ENCODE measurements around the gene INPP5F.

The INPP5F gene

GRCh38 chr10:119738962-119739361 is 13.1 kb downstream of the INPP5F start:
- in situ Hi-C loops (cut with MboI; ENCODE audit: low sequenced_read_pairs): no loop called here

- in situ Hi-C loops (cut with MboI; ENCODE audit: low sequenced_read_pairs): loop anchor here (10.0 kb wide), 1 partner anchor 115 kb away; no protein-coding TSS in a partner anchor
Measured at GRCh38 chr10:119740096-119740495, 14.2 kb downstream of the INPP5F start.

- in situ Hi-C loops (cut with MboI; ENCODE audit: low sequenced_read_pairs): loop anchor here (10.0 kb wide), 1 partner anchor 112 kb away; no protein-coding TSS in a partner anchor
Measured at GRCh38 chr10:119742947-119743648, 17.2 kb downstream of the INPP5F start.

GRCh38 chr10:119747940-119748339 is 22.1 kb downstream of the INPP5F start:
- in situ Hi-C loops (cut with MboI; ENCODE audit: low sequenced_read_pairs): loop anchor here (10.0 kb wide), 1 partner anchor 107 kb away; no protein-coding TSS in a partner anchor

GRCh38 chr10:119748871-119749270 is 23.0 kb downstream of the INPP5F start:
- in situ Hi-C loops (cut with MboI; ENCODE audit: low sequenced_read_pairs): loop anchor here (10.0 kb wide), 1 partner anchor 106 kb away; no protein-coding TSS in a partner anchor

GRCh38 chr10:119749455-119749854 is 23.6 kb downstream of the INPP5F start:
- in situ Hi-C loops (cut with MboI; ENCODE audit: low sequenced_read_pairs): loop anchor here (10.0 kb wide), 1 partner anchor 105 kb away; no protein-coding TSS in a partner anchor

- in situ Hi-C loops (cut with MboI; ENCODE audit: low sequenced_read_pairs): no loop called here
Measured at GRCh38 chr10:119750391-119751230, 24.8 kb downstream of the INPP5F start.

- in situ Hi-C loops (cut with MboI; ENCODE audit: low sequenced_read_pairs): no loop called here
Measured at GRCh38 chr10:119753309-119753708, 27.5 kb downstream of the INPP5F start.

- in situ Hi-C loops (cut with MboI; ENCODE audit: low sequenced_read_pairs): no loop called here
Measured at GRCh38 chr10:119754085-119754484, 28.2 kb downstream of the INPP5F start.

- in situ Hi-C loops (cut with MboI; ENCODE audit: low sequenced_read_pairs): no loop called here
Measured at GRCh38 chr10:119754936-119755335, 29.1 kb downstream of the INPP5F start.

GRCh38 chr10:119755446-119755845 is 29.6 kb downstream of the INPP5F start:
- in situ Hi-C loops (cut with MboI; ENCODE audit: low sequenced_read_pairs): no loop called here

- in situ Hi-C loops (cut with MboI; ENCODE audit: low sequenced_read_pairs): no loop called here
Measured at GRCh38 chr10:119758448-119759195, 32.8 kb downstream of the INPP5F start.

- in situ Hi-C loops (cut with MboI; ENCODE audit: low sequenced_read_pairs): no loop called here
Measured at GRCh38 chr10:119759832-119760231, 34.0 kb downstream of the INPP5F start.

- in situ Hi-C loops (cut with MboI; ENCODE audit: low sequenced_read_pairs): no loop called here
Measured at GRCh38 chr10:119761106-119761505, 35.3 kb downstream of the INPP5F start.

- in situ Hi-C loops (cut with MboI; ENCODE audit: low sequenced_read_pairs): no loop called here
Measured at GRCh38 chr10:119762035-119762434, 36.2 kb downstream of the INPP5F start.

GRCh38 chr10:119762805-119763798 is 37.3 kb downstream of the INPP5F start:
- in situ Hi-C loops (cut with MboI; ENCODE audit: low sequenced_read_pairs): no loop called here

GRCh38 chr10:119768455-119769094 is 42.7 kb downstream of the INPP5F start:
- in situ Hi-C loops (cut with MboI; ENCODE audit: low sequenced_read_pairs): no loop called here

GRCh38 chr10:119769886-119770285 is 44.0 kb downstream of the INPP5F start:
- in situ Hi-C loops (cut with MboI; ENCODE audit: low sequenced_read_pairs): no loop called here

GRCh38 chr10:119770928-119771327 is 45.1 kb downstream of the INPP5F start:
- in situ Hi-C loops (cut with MboI; ENCODE audit: low sequenced_read_pairs): no loop called here

Data from HL-60/S4 (cell line).